H1 (cell line): ENCODE results near the gene ASTL. TPM values are rescaled to one million over a fixed set of nuclear protein-coding genes. Genes with fewer than 3 reads are reported as not detected.
A peak's percentile ranks its signal among the peaks of the same experiment; 100 is the strongest.

Experiments
- CTCF ChIA-PET: fragments of 300-600 bp; sonication (Branson Sonifier 250); formaldehyde crosslinking; loops from one replicate; lab custom pipeline; 2021; ENCODE audit not compliant: partially characterized antibody; lab: Charles Lee
- POLR2A ChIA-PET: fragments of 300-600 bp; sonication (Branson Sonifier 250); formaldehyde crosslinking; loops from one replicate; lab custom pipeline; 2021; ENCODE audit warnings: inconsistent platforms; ENCODE audit not compliant: partially characterized antibody; lab: Charles Lee
- DNase-seq, 2 experiments: peaks; one replicate each; pipeline versions ENCODE4 v3.0.0 to v3.0.0-alpha.2; 2010 to 2022; ENCODE audit warnings: low spot score in 2 of 2, low read depth in 1 of 2, mixed read lengths in 1 of 2
- FAIRE-seq: peaks from 2 replicates; lab custom pipeline; 2011; peaks lifted over from hg19 to GRCh38; lab: Jason Lieb, UNC
- H2AFZ ChIP-seq: 2 replicates; pipeline ENCODE4 v1.8.1; 2012; ENCODE audit warnings: low read length, inconsistent platforms
- H2AK5ac ChIP-seq: 2 replicates; pipeline ENCODE4 v1.6.1; 2013; ENCODE audit warnings: low read depth, low read length
- H2BK120ac ChIP-seq: replicated peaks from 2 replicates; pipeline ENCODE3; 2013; ENCODE audit warnings: low read depth, low read length, inconsistent platforms
- H2BK12ac ChIP-seq: 2 replicates; pipeline ENCODE4 v1.6.1; 2013; ENCODE audit warnings: low read depth, low read length
- H2BK15ac ChIP-seq: 2 replicates; pipeline ENCODE4 v1.6.1; 2013; ENCODE audit warnings: low read length
- H2BK20ac ChIP-seq: 2 replicates; pipeline ENCODE4 v1.6.1; 2013; ENCODE audit warnings: low read length
- H2BK5ac ChIP-seq: 2 replicates; pipeline ENCODE4 v1.6.1; 2013; ENCODE audit warnings: low read depth, low read length
- H3K14ac ChIP-seq: 2 replicates; pipeline ENCODE4 v1.6.1; 2013; ENCODE audit warnings: inconsistent platforms; ENCODE audit not compliant: insufficient read length
- H3K18ac ChIP-seq: 2 replicates; pipeline ENCODE4 v1.6.1; 2013; ENCODE audit warnings: low read length; ENCODE audit errors: extremely low read depth
- H3K23ac ChIP-seq: 2 replicates; pipeline ENCODE4 v1.6.1; 2013; ENCODE audit warnings: inconsistent platforms; ENCODE audit not compliant: insufficient read length
- H3K23me2 ChIP-seq: 2 replicates; pipeline ENCODE4 v1.6.1; 2013; ENCODE audit warnings: low read depth, low read length
- H3K27ac ChIP-seq: 2 replicates; pipeline ENCODE4 v1.6.1; 2011; ENCODE audit warnings: low read depth, low read length, inconsistent platforms
- H3K27me3 ChIP-seq, 4 experiments: replicated peaks in 1 of 4; 1 replicate in 1 of 4; 2 replicates in 3 of 4; pipeline versions ENCODE4 v1.6.1 to v1.8.1; 2011 to 2013; ENCODE audit warnings: low read length in 3 of 4, mild to moderate bottlenecking in 3 of 4, inconsistent platforms in 2 of 4, mixed read lengths in 2 of 4, moderate library complexity in 1 of 4; ENCODE audit not compliant: control insufficient read depth in 3 of 4, insufficient read depth in 3 of 4; ENCODE audit errors: extremely low read depth in 1 of 4
- H3K36me3 ChIP-seq, 4 experiments: 2 replicates each; pipeline versions ENCODE4 v1.6.1 to v1.8.1; 2011 to 2013; ENCODE audit warnings: mild to moderate bottlenecking in 4 of 4, low read length in 3 of 4, moderate library complexity in 2 of 4, control low read depth in 1 of 4, inconsistent platforms in 1 of 4; ENCODE audit not compliant: insufficient read depth in 4 of 4, control insufficient read depth in 2 of 4
- H3K4ac ChIP-seq: replicated peaks from 2 replicates; pipeline ENCODE3; 2013; ENCODE audit warnings: low read length, low read depth, mixed read lengths, inconsistent platforms; ENCODE audit not compliant: insufficient read length
- H3K4me1 ChIP-seq, 4 experiments: replicated peaks in 1 of 4; 1 replicate in 1 of 4; 2 replicates in 3 of 4; pipeline versions ENCODE4 v1.6.1 to v1.8.1; 2011 to 2013; ENCODE audit warnings: low read length in 3 of 4, inconsistent platforms in 2 of 4, mixed read lengths in 1 of 4; ENCODE audit not compliant: insufficient read depth in 4 of 4, control insufficient read depth in 3 of 4
- H3K4me2 ChIP-seq, 2 experiments: 2 replicates each; pipeline versions ENCODE4 v1.6.1 to v1.8.1; 2011 to 2013; ENCODE audit warnings: low read depth in 2 of 2, low read length in 2 of 2, control low read depth in 1 of 2, inconsistent platforms in 1 of 2, mild to moderate bottlenecking in 1 of 2; ENCODE audit not compliant: insufficient read depth in 1 of 2
- H3K4me3 ChIP-seq, 4 experiments: fragments of 200-600, 300-600 bp in 1 of 4; sonication (generic), shearing (Covaris generic), sonication (Bioruptor Twin) in 1 of 4; 2 replicates each; pipeline versions ENCODE4 v1.5.1 to v1.8.1; 2011 to 2016; ENCODE audit warnings: low read length in 4 of 4, low read depth in 3 of 4, control low read depth in 2 of 4, inconsistent platforms in 2 of 4, mild to moderate bottlenecking in 2 of 4, mixed read lengths in 1 of 4, moderate library complexity in 1 of 4; ENCODE audit not compliant: insufficient read depth in 2 of 4; ENCODE audit errors: extremely low read depth in 1 of 4
- H3K56ac ChIP-seq: replicated peaks from 2 replicates; pipeline ENCODE3; 2013; ENCODE audit warnings: low read depth, mild to moderate bottlenecking, mixed read lengths, low read length, inconsistent platforms; ENCODE audit not compliant: insufficient read length
- H3K79me1 ChIP-seq: 2 replicates; pipeline ENCODE4 v1.6.1; 2013; ENCODE audit warnings: low read depth, low read length, control low read depth
- H3K79me2 ChIP-seq, 2 experiments: 2 replicates each; pipeline versions ENCODE4 v1.6.1 to v1.8.1; 2012 to 2013; ENCODE audit warnings: low read length in 2 of 2, mild to moderate bottlenecking in 2 of 2, inconsistent platforms in 1 of 2; ENCODE audit not compliant: insufficient read depth in 2 of 2, control insufficient read depth in 1 of 2
- H3K9ac ChIP-seq, 4 experiments: replicated peaks in 1 of 4; 1 replicate in 1 of 4; 2 replicates in 3 of 4; pipeline versions ENCODE4 v1.6.1 to v1.8.1; 2011 to 2013; ENCODE audit warnings: low read depth in 3 of 4, low read length in 3 of 4, control low read depth in 2 of 4, mild to moderate bottlenecking in 2 of 4, moderate library complexity in 2 of 4, inconsistent platforms in 1 of 4; ENCODE audit errors: extremely low read depth in 1 of 4
- H3K9me3 ChIP-seq, 2 experiments: 2 replicates each; pipeline versions ENCODE4 v1.6.1 to v1.8.1; 2012 to 2013; ENCODE audit warnings: mild to moderate bottlenecking in 2 of 2, moderate library complexity in 2 of 2, control low read depth in 1 of 2, inconsistent platforms in 1 of 2, low read depth in 1 of 2, low read length in 1 of 2, mixed read lengths in 1 of 2; ENCODE audit not compliant: insufficient read depth in 2 of 2
- H4K20me1 ChIP-seq, 2 experiments: replicated peaks in 1 of 2; 2 replicates each; pipeline versions ENCODE3 to v1.8.1; 2011 to 2013; ENCODE audit warnings: inconsistent platforms in 2 of 2, low read length in 2 of 2, mild to moderate bottlenecking in 1 of 2; ENCODE audit not compliant: insufficient read depth in 2 of 2, control insufficient read depth in 1 of 2
- H4K5ac ChIP-seq: 2 replicates; pipeline ENCODE4 v1.6.1; 2013; ENCODE audit warnings: low read length, low read depth, mixed read lengths, inconsistent platforms; ENCODE audit not compliant: insufficient read length
- H4K8ac ChIP-seq: 2 replicates; pipeline ENCODE4 v1.8.0; 2013; ENCODE audit warnings: mild to moderate bottlenecking, moderate library complexity, low read length, inconsistent platforms; ENCODE audit not compliant: insufficient read depth; ENCODE audit errors: extremely low read depth
- H4K91ac ChIP-seq: replicated peaks from 2 replicates; pipeline ENCODE3; 2013; ENCODE audit warnings: low read length, mixed read lengths, inconsistent platforms; ENCODE audit not compliant: insufficient read length
- HDAC2 ChIP-seq, 2 experiments: fragments of 300-600 bp in 1 of 2; sonication (generic) in 1 of 2; IDR thresholded peaks; 2 replicates each; pipeline ENCODE4 v1.6.1; 2011 to 2012; ENCODE audit warnings: low read depth in 2 of 2, low read length in 2 of 2, mild to moderate bottlenecking in 2 of 2, moderate library complexity in 2 of 2, borderline replicate concordance in 1 of 2, inconsistent platforms in 1 of 2
- SUZ12 ChIP-seq: fragments of 200-600 bp; sonication (generic); IDR thresholded peaks from 2 replicates; pipeline ENCODE4 v1.6.1; 2012; ENCODE audit warnings: mild to moderate bottlenecking, inconsistent platforms, low read length, moderate library complexity, mixed read lengths
- TEAD4 ChIP-seq: IDR thresholded peaks from 2 replicates; pipeline ENCODE4 v1.6.1; 2012; ENCODE audit warnings: low read depth, low read length, inconsistent platforms, mixed read lengths
- WGBS, 2 experiments: shearing (Covaris generic) in 1 of 2; methylation state at CpG; one replicate each; pipeline versions ENCODE4 v1.1.6 to v1.1.7; 2013 to 2015; ENCODE audit warnings: low lambda C conversion rate in 2 of 2, mixed read lengths in 2 of 2, inconsistent platforms in 1 of 2, low coverage in 1 of 2, missing lambda C conversion rate in 1 of 2; ENCODE audit not compliant: insufficient replicate concordance in 2 of 2, insufficient coverage in 1 of 2, insufficient read length in 1 of 2; ENCODE audit errors: extremely low coverage in 1 of 2, missing lambda C conversion rate in 1 of 2; 5-methylcytosine and 5-hydroxymethylcytosine counted together
- polyA plus RNA-seq, 7 experiments: library from polyadenylated mRNA; depleted of rRNA in 3 of 7; stranded (reverse) in 5 of 7; unstranded in 2 of 7; fragments of >200 nt in 5 of 7; fragments of 200-250 nt in 2 of 7; gene quantifications; 1 replicate in 5 of 7; 2 replicates in 1 of 7; 4 replicates in 1 of 7; pipeline versions ENCODE4 v1.2.1 to v1.2.3, GENCODE V29; 2011 to 2013; ENCODE audit warnings: missing spikeins in 2 of 7, mixed read lengths in 2 of 7
- total RNA-seq: library from RNA; stranded (reverse); fragmentation: NEBNext Ultra II Directional; extraction: Animal tissue kit (Norgen Biotek cat#: 25700); gene quantifications from 2 replicates; pipeline ENCODE4 v1.2.1, GENCODE V29; 2021
- TF ChIP-seq, protein P1 (sequence below), 3 experiments: IDR thresholded peaks; 1 replicate in 2 of 3; 2 replicates in 1 of 3; pipeline versions ENCODE4 v1.5.1 to v1.6.1; 2011; ENCODE audit warnings: low read length in 3 of 3, mild to moderate bottlenecking in 3 of 3, inconsistent platforms in 2 of 3, low read depth in 1 of 3, moderate library complexity in 1 of 3; ENCODE audit not compliant: insufficient read depth in 1 of 3; ENCODE audit errors: control extremely low read depth in 1 of 3

Gene ASTL
- total and polyA plus RNA-seq, 2 of the 8 experiments (the other 6 are each of a cell fraction or from before 2014, with no cell fraction given) = 0.60 to 1.4 TPM

DNA sequence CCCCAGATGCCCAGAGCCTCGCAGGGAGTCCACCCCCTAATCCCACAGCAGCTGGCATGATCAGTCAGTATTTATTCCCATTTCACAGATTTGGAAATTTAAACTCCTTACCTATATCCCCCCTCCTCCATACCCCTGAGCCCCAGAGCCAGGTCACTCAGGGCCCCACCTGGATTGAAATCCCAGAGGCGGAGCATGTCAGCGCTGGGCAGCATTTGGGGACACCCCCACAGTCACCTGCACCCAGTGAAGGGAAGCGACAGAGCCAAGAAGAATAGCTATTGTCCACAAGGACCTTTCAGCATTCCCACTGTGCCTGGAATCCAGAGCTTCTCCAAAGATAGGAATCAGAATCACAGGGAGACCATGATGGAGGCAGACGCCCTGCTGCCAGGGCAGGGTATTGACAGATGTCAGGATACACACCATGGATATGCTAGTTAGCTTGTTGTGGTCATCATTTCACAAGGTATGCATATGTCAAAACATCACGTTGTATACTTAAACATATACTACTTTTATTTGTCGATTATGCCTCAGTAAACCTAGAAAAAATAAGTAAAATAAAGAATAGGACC, 968 bp upstream of the ASTL start:
- Histone ChIP-seq H3K79me1 (no peaks in the 10 kb centered on the region), H3K23me2 (peaks cover under 1% of the 10 kb centered on the region), H2BK12ac (no peak overlapping the region), H3K27me3 (peaks cover 0 to 2% (median under 1%) of the 10 kb centered on the region in 4 experiments; a peak in 4 of 7 replicates), H3K23ac (no peak overlapping the region), H4K20me1 (no peaks in the 10 kb centered on the region), H2AK5ac (no peak overlapping the region), H3K4ac (no peak overlapping the region), H4K91ac (no peak overlapping the region), H2BK15ac (no peak overlapping the region), H4K8ac (no peak overlapping the region), H2BK120ac (no peak overlapping the region), H3K9ac (no peak overlapping the region), H3K14ac (no peak overlapping the region), H3K4me2 (peak overlapping the region in 1 of 2 experiments; percentile 2; a peak in 1 of 4 replicates), H3K56ac (no peak overlapping the region), H2BK20ac (no peak overlapping the region), H3K79me2 (no peaks in the 10 kb centered on the region), H3K18ac (no peak overlapping the region)
- DNase-seq = no peak
- POLR2A ChIA-PET = interaction anchor here (0.7 to 2.1 kb wide), 6 partner anchors 9 to 129 kb away, joined by 3 to 11 read pairs (median 4); no protein-coding TSS in a partner anchor
- WGBS, 2 experiments = 66% methylated on average over 7 of the region's 7 CpGs; no CpG with 5 or more reads in 1 of the 2 experiments
- TF ChIP-seq, protein P1, sequence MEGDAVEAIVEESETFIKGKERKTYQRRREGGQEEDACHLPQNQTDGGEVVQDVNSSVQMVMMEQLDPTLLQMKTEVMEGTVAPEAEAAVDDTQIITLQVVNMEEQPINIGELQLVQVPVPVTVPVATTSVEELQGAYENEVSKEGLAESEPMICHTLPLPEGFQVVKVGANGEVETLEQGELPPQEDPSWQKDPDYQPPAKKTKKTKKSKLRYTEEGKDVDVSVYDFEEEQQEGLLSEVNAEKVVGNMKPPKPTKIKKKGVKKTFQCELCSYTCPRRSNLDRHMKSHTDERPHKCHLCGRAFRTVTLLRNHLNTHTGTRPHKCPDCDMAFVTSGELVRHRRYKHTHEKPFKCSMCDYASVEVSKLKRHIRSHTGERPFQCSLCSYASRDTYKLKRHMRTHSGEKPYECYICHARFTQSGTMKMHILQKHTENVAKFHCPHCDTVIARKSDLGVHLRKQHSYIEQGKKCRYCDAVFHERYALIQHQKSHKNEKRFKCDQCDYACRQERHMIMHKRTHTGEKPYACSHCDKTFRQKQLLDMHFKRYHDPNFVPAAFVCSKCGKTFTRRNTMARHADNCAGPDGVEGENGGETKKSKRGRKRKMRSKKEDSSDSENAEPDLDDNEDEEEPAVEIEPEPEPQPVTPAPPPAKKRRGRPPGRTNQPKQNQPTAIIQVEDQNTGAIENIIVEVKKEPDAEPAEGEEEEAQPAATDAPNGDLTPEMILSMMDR (IDR thresholded peaks at IDR 0.05; ENCODE audit: control extremely low read depth in 1 of 3, insufficient read depth in 1 of 3, low read depth in 1 of 3, low read length in 3 of 3) = peak in 1 of 3 experiments; percentile 21; a peak in 1 of 4 replicates
- TF ChIP-seq TEAD4 (peak; percentile 32; the same call in 1 of the 2 replicates), SUZ12 (no peak), HDAC2 (IDR thresholded peaks at IDR 0.05; ENCODE audit: borderline replicate concordance in 1 of 2, low read depth in 2 of 2, low read length in 2 of 2) (no peak)
- TF ChIP-seq, all 59 proteins: peak for 2
- H3K9me3 ChIP-seq = no peaks in the 10 kb centered on the region
- H2AFZ ChIP-seq = no peak overlapping the region
- CTCF ChIA-PET = interaction anchor here (0.6 to 13.4 kb wide), 40 partner anchors 9 to 268 kb away, joined by 3 to 155 read pairs (median 5); partner anchors contain the start of genes ANKRD36C and CIAO1
- peaks cover 0 to 20% (median 10%) of the 10 kb centered on the region in 4 experiments; a peak in 6 of 7 replicates for H3K4me1 ChIP-seq
- no peak overlapping the region for H3K27ac ChIP-seq
- H4K5ac ChIP-seq = no peak overlapping the region
- H3K36me3 ChIP-seq = no peaks in the 10 kb centered on the region
- no peak for FAIRE-seq
- no peak overlapping the region for H2BK5ac ChIP-seq
- H3K4me3 ChIP-seq = 0 out of 8 replicates have a peak overlapping the region, but pooled peaks of 1 of the 4 experiments have one; percentile 3
